HG03103 (cell line): ENCODE results near the gene PITPNC1.
"Not testable (repeated sequence)": the region's sequence is repeated elsewhere in the genome, so short reads cannot be mapped to it uniquely, and the experiment has no call there.

ENCODE experiments used
- ATAC-seq: cut with Tn5 transposase; IDR thresholded peaks from one replicate; pipeline ENCODE4 v1.9.1; 2021; ENCODE audit warnings: low read depth; ENCODE audit not compliant: unreplicated experiment

The PITPNC1 gene

DNA sequence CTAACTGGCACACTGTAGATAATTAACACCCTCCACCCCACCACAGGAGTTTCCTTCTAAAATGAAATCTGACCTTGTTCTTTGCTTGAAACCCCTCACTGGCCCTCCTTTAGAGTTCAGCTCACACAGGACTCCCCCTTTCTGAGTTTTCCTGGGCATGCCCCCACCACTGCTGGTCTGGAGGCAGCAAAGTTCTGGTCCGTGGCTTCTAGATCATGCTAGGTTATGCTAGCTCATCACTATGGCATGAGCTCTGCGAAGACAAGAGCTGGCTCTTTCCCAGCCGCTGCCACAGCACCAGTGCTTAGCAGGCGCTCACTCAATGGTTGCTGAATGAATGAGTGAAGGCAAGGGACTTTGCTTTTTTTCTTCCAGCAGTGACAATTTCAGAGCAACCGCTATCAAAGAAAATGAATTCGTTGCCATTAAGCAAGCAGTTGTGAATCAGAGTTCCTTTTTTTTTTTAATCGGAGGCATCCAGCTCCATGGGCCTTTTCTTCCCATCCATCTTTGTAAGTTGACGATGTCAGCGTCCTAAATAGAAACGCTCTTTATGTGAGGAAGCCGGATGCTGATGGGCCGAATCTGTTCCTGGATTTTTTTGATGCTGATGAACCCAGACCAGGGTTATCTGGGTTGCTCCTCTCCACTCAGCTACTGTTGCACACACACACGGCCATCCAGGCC lies 259.9 kb downstream of the PITPNC1 start:
- ATAC-seq = no peak

DNA sequence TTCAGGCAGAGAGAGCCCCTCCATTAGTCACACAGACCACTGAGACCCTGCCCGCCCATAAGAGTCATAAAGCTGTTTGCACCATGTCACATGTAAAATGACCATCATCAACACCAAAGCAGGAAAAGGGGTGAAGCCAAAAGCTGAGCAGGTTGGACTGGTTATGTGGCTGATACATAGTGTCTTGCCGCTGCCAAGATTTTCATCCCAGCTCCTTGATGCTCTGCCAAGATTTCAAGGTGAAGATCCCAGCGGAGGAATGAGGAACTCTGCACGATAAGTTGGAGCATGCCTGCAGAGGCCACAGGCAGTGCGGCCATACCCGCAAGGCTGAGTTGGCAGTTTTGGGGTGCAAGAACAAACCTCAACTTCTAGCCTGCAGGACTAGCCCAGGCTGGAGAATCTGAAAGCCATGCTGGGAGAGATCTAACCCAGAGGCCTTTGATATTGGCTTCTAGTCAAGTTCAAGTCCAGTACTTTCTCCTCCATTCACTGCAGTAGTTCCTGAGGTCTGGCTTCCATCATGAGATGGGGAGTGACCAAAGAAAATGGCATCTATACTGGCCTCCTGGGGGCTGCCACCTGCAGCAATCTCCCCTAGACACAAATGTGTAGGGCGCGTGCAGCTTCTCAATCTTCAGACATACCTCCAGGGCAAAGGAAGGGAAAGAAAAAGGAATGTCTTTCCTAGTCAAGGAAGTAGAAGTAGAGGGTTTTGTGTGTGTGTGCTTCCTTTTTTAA lies 261.0 kb downstream of the PITPNC1 start:
- no peak for ATAC-seq

DNA sequence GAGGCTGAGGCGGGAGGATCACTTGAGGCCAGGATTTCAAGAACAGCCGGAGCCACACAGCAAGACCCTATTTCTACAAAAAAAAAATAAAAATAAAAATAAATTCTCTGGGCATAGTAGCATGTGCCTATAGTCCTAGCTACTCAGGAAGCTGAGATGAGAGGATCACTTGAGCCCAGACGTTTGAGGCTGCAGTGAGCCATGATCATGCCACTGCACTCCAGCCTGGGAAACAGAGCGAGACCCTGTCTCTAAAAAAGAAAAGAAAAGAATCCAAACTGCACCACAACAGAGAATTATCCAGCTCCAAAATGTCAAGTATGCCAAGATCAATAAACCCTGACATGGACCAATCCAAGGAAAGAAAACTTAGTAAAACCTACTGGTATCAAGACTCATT lies 261.8 kb downstream of the PITPNC1 start:
- no peak for ATAC-seq

DNA sequence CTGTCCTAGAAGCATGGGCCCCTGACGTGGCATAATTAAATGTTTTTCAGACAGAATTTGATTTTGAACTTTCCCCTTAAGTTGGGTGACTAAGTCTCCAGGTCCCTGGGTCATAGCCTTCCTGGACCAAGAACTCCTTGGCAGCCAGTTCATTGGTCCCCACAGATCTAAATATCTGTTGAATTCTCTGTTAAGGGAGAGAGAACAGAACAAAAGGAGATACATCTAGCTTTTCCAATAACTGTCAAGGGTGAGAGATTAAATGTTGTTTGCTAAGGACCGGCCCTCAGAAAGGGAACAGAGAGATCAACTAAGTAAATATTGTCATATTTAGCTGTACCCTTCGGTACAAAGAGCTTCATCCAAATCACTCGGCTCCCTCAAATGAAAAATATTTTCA lies 262.5 kb downstream of the PITPNC1 start:
- ATAC-seq = no peak

DNA sequence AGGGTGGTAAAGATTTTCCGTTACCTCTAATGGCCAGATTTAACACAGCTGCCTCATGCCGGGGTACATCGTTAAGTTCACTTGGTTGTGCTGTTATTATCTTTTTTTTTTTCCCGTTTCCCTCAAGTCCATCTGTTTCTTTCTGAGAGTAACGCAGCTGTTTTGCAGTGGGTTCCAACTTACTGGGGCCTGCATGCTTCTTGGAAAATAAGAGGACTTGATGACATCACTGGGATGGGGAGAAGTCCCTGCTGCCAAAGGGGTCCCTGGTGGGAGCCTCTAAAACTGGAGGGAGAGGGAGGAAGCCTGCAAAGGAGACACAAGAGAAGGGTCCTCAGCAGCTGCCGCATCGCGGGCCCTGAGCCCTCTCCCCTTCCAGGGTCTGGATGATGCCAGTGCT lies 262.9 kb downstream of the PITPNC1 start:
- ATAC-seq = no peak

DNA sequence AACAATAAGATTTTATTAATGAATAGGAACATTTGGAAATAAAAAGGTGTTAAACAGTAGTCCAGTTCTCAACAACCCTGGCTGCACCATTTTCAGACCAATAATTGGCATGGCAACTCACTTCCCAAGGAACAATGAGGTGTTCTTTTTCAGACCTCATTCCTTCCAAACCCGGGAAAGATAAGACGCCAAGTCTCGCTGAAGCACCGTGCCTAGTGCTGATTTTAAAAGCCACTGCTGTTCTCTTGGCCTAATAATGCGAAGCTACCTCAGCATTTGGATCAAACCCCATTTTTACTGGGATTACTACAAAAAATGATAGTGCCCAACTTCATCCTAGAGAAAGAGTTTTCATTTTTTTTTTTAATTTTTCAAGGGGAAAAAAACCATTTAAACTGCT lies 265.4 kb downstream of the PITPNC1 start:
- ATAC-seq = no peak

DNA sequence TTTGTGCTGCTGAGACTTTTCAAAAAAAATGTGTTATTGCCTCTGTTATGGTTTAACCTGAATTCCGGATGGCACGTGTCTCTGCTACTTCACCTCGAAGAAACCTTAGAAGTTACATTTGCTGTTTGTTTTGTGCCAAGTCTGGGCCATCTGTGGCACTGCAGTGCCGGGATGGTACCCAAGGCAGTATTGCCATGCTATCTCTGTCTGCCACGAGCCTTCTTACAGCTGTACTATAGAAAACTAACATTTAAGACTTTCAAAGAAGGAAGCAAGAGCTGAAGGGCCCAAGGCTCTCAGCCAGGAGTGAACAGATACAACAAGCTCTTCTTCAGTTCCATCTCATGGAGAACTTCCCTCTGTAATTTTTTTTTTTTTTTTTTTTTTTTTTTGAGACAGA lies 267.0 kb downstream of the PITPNC1 start:
- ATAC-seq = no peak

DNA sequence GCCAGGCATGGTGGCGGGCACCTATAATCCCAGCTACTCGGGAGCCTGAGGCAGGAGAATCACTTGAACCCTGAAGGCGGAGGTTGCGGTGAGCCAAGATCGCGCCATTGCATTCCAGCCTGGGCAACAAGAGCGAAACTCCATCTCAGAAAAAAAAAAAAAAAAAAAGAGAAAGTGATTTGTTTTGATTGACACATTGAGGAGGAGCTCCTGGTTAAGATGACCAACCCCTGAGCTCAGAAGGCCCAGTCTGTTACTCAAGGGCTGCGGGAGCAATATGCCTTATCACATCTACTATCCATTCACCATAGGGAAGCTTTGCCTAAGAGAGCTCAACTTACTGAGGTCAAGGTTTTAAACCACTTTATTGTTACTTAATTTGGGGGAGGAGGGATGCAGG lies 268.1 kb downstream of the PITPNC1 start:
- ATAC-seq = not testable (repeated sequence)

DNA sequence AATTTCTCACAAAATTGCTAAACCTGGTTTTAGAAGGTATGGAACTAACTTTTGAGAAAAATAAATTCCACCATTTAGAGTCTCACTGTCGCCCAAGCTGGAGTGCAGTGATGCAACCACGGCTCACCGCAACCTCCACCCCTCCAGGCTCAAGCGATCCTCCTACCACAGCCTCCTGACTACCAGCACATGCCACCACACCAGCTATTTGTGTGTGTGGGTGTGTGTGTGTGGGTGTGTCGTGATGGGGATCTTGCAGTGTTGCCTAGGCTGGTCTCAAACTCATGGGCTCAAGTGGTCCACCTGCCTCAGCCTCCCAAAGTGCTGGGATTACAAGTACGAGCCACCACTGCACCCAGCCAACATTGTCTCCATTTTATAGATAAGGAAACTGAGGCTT lies 269.4 kb downstream of the PITPNC1 start:
- ATAC-seq = no peak

DNA sequence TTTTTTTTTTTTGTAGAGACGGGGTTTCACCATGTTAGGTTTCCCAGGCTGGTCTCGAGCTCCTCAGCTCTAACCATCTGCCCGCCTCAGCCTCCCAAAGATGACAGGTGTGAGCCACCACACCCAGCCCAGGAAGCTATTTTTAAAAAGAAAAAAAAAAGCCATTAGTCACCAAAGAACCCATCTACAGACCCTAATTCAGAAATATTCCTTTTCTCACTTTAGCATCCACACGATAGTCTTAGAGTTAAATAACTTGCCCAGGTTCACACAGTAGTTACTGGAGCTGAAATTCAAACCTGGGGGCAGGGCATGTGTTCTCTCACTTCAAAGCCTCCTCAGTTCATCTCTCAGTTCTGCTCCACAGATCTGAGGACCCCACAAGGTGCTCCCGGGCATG lies 270.4 kb downstream of the PITPNC1 start:
- ATAC-seq = no peak

DNA sequence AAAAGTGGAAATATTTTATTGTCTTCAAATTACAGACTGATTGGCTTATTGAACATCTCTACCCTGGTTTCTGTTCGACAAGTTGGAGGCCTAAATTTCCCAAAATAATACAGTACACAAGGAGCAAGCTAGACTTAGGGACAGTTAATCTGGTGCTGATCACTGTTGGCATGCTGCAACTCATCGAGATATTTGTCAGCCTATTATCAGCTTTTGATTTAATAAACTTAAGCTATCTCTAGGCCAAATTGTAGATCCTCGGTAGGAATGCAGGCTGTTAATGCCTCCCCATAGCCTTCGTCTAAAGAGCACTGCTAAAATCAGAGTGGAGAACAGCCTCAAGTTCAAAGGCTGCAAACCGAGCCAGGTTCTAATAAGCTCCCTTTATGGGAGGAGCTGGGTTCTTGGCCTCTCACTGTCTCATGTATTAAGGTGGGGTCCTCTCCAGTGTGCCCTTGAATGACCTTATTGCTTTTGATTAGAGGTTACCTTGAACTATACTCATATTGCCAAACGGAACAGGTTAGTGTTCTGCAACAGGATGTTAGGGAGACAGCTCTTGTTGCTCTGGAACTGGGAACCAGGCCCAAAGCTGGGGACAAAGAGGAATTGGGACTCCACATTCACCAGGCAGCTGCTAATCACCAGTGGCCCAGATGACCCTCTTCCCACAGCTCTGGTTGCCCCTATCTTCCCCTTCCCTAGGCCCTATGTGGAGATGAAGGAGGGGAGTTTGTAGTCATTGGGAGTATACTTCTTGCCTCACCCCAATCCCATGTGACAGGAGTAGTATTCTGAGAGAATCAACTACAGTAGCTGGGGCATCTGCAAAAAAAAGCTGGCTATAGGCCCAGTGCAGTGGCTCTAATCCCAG lies 271.2 kb downstream of the PITPNC1 start:
- no peak for ATAC-seq

DNA sequence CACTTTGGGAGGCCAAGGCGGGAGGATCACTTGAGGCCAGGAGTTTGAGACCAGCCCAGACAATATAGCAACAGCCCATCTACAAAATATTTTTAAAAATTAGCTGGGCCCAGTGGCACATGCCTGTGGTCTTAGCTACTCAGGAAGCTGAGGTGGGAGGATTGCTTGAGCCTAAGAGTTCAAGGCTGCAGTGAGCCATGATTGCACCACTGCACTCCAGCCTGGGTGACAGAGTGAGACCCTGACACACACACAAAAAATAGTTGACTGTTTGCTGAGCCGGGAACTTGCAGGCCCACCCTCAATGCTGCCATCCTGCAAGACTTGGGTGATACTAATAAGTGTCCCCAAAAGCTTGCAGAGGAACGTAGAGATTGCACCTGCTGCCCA lies 271.8 kb downstream of the PITPNC1 start:
- not testable (repeated sequence) for ATAC-seq

DNA sequence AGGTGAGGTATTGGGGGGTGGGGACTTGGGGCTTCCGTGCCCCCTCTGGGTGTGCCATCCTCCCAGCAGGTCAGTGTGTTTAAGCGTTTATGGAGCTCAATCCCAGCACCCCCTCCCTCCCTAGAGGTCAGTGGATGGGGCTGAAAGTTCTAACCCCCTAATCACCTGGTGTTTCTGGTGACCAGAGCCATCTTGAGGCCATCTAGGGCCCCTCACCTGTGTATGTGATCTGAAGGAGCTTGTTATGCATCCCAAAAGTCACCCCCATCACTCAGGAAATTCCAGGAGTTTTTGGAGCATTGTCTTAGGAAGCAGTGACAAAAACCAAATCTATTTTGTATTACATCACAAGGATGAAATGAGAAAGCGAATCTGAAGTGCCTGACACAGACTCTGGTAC lies 272.8 kb downstream of the PITPNC1 start:
- ATAC-seq = no peak

DNA sequence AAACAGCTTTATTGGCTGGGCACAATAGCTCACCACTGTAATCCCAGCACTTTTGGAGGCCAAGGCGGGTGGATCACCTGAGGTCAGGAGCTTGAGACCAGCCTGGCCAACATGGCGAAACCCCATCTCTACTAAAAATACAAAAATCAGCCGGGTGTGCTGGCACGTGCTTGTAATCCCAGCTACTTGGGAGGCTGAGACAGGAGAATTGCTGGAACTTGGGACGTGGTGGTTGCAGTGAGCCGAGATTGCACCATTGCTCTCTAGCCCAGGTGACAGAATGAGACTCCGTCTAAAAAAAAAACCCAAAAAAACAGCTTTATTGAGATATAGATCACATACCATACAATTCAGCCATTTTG lies 274.1 kb downstream of the PITPNC1 start:
- ATAC-seq = not testable (repeated sequence)

DNA sequence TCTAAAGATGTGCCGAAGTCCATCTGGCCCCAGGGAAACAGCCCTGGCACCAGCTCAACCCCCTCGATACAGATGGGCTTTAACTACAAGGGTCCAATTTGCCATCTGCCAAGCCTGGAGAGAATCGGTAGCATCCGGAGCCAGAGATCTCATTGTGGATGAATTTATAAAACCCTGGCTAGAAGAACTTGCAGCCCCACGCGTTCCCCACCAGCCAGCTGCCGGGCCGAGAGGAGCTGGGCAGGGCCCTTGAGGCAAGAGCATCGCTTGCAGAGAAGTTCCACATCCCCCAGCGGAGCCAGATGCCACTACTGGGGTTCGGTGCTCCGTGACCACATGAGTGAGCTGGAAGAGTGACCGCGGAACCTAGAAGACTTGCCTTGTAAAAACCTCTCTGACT lies 275.4 kb downstream of the PITPNC1 start:
- ATAC-seq = no peak

DNA sequence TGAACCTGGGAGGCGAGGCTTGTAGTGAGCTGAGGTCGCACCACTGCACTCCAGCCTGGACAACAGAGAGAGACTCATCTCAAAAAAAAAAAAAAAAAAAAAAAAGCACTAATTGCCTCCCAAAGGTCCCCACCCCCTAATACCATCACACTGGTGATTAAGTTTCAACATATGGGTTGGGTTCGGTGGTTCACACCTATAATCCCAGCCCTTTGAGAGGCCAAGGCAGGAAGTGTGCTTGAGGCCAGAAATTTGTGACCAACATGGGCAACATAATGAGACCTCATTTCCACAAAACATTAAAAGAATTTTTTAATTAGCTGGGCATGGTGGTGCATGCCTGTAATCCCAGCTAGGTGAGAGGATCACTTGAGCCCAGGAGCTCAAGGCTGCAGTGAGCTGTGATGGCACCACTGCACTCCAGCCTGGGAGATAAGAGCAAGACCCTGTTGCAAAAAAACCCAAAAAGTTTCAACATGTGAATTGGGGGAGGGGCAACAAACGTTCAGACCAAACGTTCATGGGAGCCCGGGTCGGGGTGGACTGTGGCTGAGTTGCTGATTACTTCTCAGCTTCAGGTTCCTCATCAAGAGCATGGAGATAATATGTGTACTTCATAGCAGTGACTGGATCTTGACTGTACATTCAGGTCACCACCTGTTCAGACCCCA lies 278.5 kb downstream of the PITPNC1 start:
- no peak for ATAC-seq

DNA sequence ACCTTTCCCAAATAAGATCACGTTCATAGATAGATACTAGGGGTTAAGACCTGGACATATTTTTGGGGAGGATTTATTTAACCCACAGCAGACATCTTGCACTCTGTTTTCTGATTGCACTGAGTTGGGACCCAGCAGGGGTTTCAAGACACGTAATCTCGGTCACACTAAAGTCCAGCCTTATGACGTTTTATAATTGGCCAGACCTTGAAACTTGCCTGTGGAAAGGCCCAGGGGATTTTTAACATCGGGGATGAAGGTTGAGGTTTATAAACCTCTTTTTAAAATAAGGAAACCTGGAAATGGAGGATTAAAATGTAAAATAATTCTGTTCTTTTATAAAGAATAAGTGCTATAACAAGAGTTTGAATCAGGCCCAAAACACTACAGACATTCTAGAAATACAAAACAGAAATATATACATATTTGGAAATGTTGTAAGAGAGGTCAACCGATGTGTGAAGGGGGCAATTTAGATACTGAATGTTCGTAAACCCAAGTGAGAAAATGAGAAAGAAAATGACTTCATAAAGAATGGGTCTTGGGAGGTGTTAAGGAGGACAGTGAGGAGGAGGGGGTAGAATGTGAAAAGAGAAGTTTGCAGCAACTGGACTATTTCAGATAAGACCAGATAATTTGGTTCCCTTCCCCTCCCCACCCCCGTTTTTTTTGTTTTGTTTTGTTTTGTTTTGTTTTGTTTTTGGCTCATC lies 279.6 kb downstream of the PITPNC1 start:
- ATAC-seq = no peak

DNA sequence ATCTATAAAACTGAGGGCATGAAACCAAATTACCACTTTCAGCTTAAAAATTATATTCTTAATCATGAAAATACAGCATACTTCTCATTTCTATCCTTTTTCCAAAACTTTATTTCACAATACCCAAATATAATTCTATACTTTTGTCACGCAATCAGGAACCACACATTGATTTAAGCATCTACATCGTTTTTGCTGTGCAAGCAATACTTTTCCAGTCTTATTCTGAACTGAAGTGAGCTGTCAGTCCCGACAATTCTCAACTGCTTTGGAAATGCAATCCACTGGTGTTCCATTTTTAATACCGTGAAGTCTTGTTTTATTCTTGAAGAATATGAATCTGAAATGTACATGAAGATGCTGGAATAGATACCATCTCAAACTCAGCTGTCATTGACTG lies 280.5 kb downstream of the PITPNC1 start:
- no peak for ATAC-seq

DNA sequence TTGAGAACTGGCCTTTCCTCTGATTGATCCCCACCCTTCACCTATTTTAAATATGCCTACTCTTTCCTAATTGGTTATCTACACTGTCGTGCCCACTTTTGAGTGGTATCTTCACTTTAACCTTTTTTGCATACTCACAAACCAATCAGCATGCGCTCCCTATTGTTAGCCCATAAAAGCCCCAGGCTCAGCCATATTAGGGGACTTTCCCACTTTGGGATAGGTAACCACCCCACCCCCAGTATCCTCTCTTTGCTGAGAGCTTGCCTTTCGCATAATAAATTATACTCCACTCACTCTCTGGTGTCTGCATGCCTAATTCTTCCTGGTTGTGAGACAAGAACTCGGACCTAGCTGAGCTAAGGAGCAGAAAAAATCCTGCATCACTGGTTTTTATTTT lies 281.2 kb downstream of the PITPNC1 start:
- no peak for ATAC-seq

DNA sequence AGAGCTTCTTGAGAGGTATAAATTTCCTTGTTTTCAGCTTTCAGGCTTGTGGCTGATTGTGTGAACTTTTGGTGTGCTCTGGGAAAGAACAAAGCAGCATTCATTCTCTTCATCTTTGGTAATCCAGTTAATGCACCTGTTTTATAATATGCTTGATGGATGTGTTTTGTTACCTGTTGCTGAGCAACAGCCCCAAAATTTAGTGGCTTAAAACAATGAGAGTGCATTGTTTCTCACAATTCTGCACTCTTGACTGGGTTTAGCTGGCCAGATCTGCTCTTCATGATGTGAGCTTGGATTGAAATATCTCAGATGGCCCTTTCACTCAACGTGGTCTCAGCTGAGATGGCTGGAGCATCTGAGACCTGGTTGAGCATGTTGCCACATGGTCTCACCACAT lies 281.9 kb downstream of the PITPNC1 start:
- no peak for ATAC-seq
